Measurements from ENCODE around the gene SLC25A30. TPM values are rescaled to one million over a fixed set of nuclear protein-coding genes. Genes with fewer than 3 reads are reported as not detected.

SLC25A30 gene
- total and polyA plus RNA-seq, 2 of the 13 experiments (the other 11 are each of a cell fraction or from before 2014, with no cell fraction given), result 19.6 to 22.5 TPM

GRCh38 chr13:45417790-45418534 is at the start of gene SLC25A30 (continued):
- no peak for TF ChIP-seq KAT2B (IDR thresholded peaks at IDR 0.05; ENCODE audit: borderline replicate concordance, low read depth, low read length)
- TF ChIP-seq DNMT1 (CRISPR knock-in tag; IDR thresholded peaks at IDR 0.05), result 0 out of 2 replicates have a peak, but pooled peaks have one; percentile 67
- TF ChIP-seq ZNF605 (CRISPR knock-in tag; IDR thresholded peaks at IDR 0.05), result no peak; the same call in 1 of the 2 replicates
- TF ChIP-seq GPN1 (CRISPR knock-in tag; IDR thresholded peaks at IDR 0.05; ENCODE audit: borderline replicate concordance), result no peak
- TF ChIP-seq MTA3 (CRISPR knock-in tag; IDR thresholded peaks at IDR 0.05), result no peak
- TF ChIP-seq STAT6 (CRISPR knock-in tag; IDR thresholded peaks at IDR 0.05; ENCODE audit: borderline replicate concordance), result no peak
- TF ChIP-seq ESRRA (CRISPR knock-in tag; IDR thresholded peaks at IDR 0.05; ENCODE audit: low read depth), result no peak; the same call in 1 of the 2 replicates
- TF ChIP-seq KDM4B (CRISPR knock-in tag; IDR thresholded peaks at IDR 0.05), result no peak; the same call in 1 of the 2 replicates
- peak; percentile 49; the same call in 1 of the 2 replicates for TF ChIP-seq GATAD2A (CRISPR knock-in tag; IDR thresholded peaks at IDR 0.05)
- peak; percentile 20; the same call in 1 of the 2 replicates for TF ChIP-seq ZMYM3 (CRISPR knock-in tag; IDR thresholded peaks at IDR 0.05)
- TF ChIP-seq, protein P1, sequence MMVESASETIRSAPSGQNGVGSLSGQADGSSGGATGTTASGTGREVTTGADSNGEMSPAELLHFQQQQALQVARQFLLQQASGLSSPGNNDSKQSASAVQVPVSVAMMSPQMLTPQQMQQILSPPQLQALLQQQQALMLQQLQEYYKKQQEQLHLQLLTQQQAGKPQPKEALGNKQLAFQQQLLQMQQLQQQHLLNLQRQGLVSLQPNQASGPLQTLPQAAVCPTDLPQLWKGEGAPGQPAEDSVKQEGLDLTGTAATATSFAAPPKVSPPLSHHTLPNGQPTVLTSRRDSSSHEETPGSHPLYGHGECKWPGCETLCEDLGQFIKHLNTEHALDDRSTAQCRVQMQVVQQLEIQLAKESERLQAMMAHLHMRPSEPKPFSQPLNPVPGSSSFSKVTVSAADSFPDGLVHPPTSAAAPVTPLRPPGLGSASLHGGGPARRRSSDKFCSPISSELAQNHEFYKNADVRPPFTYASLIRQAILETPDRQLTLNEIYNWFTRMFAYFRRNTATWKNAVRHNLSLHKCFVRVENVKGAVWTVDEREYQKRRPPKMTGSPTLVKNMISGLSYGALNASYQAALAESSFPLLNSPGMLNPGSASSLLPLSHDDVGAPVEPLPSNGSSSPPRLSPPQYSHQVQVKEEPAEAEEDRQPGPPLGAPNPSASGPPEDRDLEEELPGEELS (CRISPR knock-in tag; IDR thresholded peaks at IDR 0.05), result peak; percentile 36; the same call in 1 of the 2 replicates
- TF ChIP-seq RBM22 (optimal IDR thresholded peaks at IDR 0.05; ENCODE audit: low read length), result no peak
- TF ChIP-seq ZZZ3 (CRISPR knock-in tag; IDR thresholded peaks at IDR 0.05; ENCODE audit: borderline replicate concordance), result no peak; the same call in 1 of the 2 replicates
- peak; percentile 65 for TF ChIP-seq ZEB1 (IDR thresholded peaks at IDR 0.05; ENCODE audit: insufficient replicate concordance, low read depth)
- no peak for TF ChIP-seq ZNF678 (CRISPR knock-in tag; IDR thresholded peaks at IDR 0.05)
- peak; percentile 28; the same call in 1 of the 2 replicates for TF ChIP-seq MTF1 (CRISPR knock-in tag; IDR thresholded peaks at IDR 0.05)
- no peak; the same call in 1 of the 2 replicates for TF ChIP-seq ZNF547 (CRISPR knock-in tag; IDR thresholded peaks at IDR 0.05)
- peak; percentile 83; the same call in 1 of the 2 replicates for TF ChIP-seq CENPT (CRISPR knock-in tag; IDR thresholded peaks at IDR 0.05; ENCODE audit: low read depth)
- peak; percentile 70; the same call in 1 of the 2 replicates for TF ChIP-seq HNRNPL (IDR thresholded peaks at IDR 0.05; ENCODE audit: low read depth, low read length)
- TF ChIP-seq TCF7L2 (IDR thresholded peaks at IDR 0.05; ENCODE audit: low read depth, low read length), result no peak
- TF ChIP-seq KLF6 (CRISPR knock-in tag; IDR thresholded peaks at IDR 0.05), result peak; percentile 54; the same call in 1 of the 2 replicates
- no peak for TF ChIP-seq TOPORS (CRISPR knock-in tag; IDR thresholded peaks at IDR 0.05)
- no peak for TF ChIP-seq ZNF530 (CRISPR knock-in tag; IDR thresholded peaks at IDR 0.05; ENCODE audit: low read depth)
- TF ChIP-seq SNRNP70 (IDR thresholded peaks at IDR 0.05; ENCODE audit: low read depth, low read length), result no peak
- no peak for TF ChIP-seq XRCC5 (optimal IDR thresholded peaks at IDR 0.05; ENCODE audit: low read length)
- 0 out of 2 replicates have a peak, but pooled peaks have one; percentile 51 for TF ChIP-seq ZNF256 (CRISPR knock-in tag; conservative IDR thresholded peaks at IDR 0.05)
- no peak for TF ChIP-seq SRSF9 (IDR thresholded peaks at IDR 0.05; ENCODE audit: borderline replicate concordance, insufficient read depth, low read depth, low read length, poor library complexity, severe bottlenecking)

All from HepG2 (cell line).